Neural progenitor cell (in vitro differentiated cells): ENCODE measurements around the gene SYT1.

ENCODE experiments used
- EZH2 ChIP-seq: fragments of 200-600 bp; sonication (generic); IDR thresholded peaks from 2 replicates; pipeline ENCODE4 v1.6.1; 2017; ENCODE audit warnings: antibody characterized with exemption, mild to moderate bottlenecking, moderate library complexity
- TF ChIP-seq, protein P1 (sequence below): fragments of 200-600 bp; sonication (generic); IDR thresholded peaks from 2 replicates; pipeline ENCODE4 v1.5.1; 2017; ENCODE audit warnings: antibody characterized with exemption, mild to moderate bottlenecking

DNA sequence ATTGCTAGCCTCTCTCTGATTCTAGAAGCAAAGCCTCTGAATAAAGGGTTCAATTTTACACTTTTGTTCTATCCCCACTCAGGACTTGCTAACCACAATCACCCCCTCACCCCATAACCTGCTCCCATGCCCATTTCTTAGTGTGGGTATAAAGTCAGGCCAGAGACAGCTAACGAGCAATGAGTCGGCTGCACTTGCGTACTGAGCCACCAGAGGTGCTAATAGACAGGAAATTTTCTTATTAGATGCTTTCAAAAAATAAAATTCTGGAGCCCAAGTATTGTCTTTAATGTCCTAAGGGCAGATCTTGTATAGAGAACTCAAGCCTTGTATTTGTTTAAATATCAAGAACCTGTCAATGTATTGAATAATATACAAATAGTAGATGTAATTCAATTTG lies 256.9 kb downstream of the SYT1 start:
- TF ChIP-seq, protein P1, sequence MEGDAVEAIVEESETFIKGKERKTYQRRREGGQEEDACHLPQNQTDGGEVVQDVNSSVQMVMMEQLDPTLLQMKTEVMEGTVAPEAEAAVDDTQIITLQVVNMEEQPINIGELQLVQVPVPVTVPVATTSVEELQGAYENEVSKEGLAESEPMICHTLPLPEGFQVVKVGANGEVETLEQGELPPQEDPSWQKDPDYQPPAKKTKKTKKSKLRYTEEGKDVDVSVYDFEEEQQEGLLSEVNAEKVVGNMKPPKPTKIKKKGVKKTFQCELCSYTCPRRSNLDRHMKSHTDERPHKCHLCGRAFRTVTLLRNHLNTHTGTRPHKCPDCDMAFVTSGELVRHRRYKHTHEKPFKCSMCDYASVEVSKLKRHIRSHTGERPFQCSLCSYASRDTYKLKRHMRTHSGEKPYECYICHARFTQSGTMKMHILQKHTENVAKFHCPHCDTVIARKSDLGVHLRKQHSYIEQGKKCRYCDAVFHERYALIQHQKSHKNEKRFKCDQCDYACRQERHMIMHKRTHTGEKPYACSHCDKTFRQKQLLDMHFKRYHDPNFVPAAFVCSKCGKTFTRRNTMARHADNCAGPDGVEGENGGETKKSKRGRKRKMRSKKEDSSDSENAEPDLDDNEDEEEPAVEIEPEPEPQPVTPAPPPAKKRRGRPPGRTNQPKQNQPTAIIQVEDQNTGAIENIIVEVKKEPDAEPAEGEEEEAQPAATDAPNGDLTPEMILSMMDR = peak; percentile 53
- no peak for TF ChIP-seq EZH2
